Stimulated activated CD4-positive, alpha-beta T cell treated with anti-CD3 and anti-CD28 coated beads, Interleukin-2, amount 100 ng/mL, for 4 hours (primary cell): ENCODE results near the gene SPRED3.
"Not testable (repeated sequence)": the region's sequence is repeated elsewhere in the genome, so short reads cannot be mapped to it uniquely, and the experiment has no call there.

Experiments used
- DNase-seq: peaks from one replicate; pipeline ENCODE4 v3.0.0-alpha.2; 2020; ENCODE audit warnings: low read depth

SPRED3 gene

GRCh38 chr19:38391911-38392464, 3.5 kb downstream of the SPRED3 start:
- DNase-seq = no peak

GRCh38 chr19:38392707-38393308, 4.3 kb downstream of the SPRED3 start:
- no peak for DNase-seq

- DNase-seq = peak; percentile 51
Observed at GRCh38 chr19:38394488-38394887, 6.0 kb downstream of the SPRED3 start.

GRCh38 chr19:38395381-38396114, 7.1 kb downstream of the SPRED3 start:
- peak; percentile 31 for DNase-seq

- no peak for DNase-seq
Observed at GRCh38 chr19:38399081-38399480, 10.6 kb downstream of the SPRED3 start.

- no peak for DNase-seq
Observed at GRCh38 chr19:38399537-38399936, 11.0 kb downstream of the SPRED3 start.

- DNase-seq = no peak
Observed at GRCh38 chr19:38400361-38400760, 11.9 kb downstream of the SPRED3 start.

GRCh38 chr19:38401148-38401547, 12.7 kb downstream of the SPRED3 start:
- DNase-seq = no peak

- DNase-seq = no peak
Observed at GRCh38 chr19:38402623-38402966, 14.1 kb downstream of the SPRED3 start.

- peak; percentile 96 for DNase-seq
Observed at GRCh38 chr19:38402967-38403674, 14.6 kb downstream of the SPRED3 start, which contains the start of gene FAM98C. Gene FAM98C (plus strand): TSS chr19:38403093. CDS start chr19:38403154, 61 bp downstream.

- DNase-seq = no peak
Observed at GRCh38 chr19:38404858-38405257, 16.4 kb downstream of the SPRED3 start.

GRCh38 chr19:38405276-38405675, 16.8 kb downstream of the SPRED3 start:
- no peak for DNase-seq

GRCh38 chr19:38409631-38410133, 21.2 kb downstream of the SPRED3 start:
- no peak for DNase-seq

GRCh38 chr19:38410407-38410806, 21.9 kb downstream of the SPRED3 start:
- not testable (repeated sequence) for DNase-seq

GRCh38 chr19:38411041-38411712, 22.7 kb downstream of the SPRED3 start:
- no peak for DNase-seq

GRCh38 chr19:38411898-38412297, 23.4 kb downstream of the SPRED3 start:
- not testable (repeated sequence) for DNase-seq

- DNase-seq = no peak
Observed at GRCh38 chr19:38412491-38412890, 24.0 kb downstream of the SPRED3 start.

GRCh38 chr19:38412961-38413360, 24.5 kb downstream of the SPRED3 start:
- DNase-seq = no peak

- DNase-seq = no peak
Observed at GRCh38 chr19:38413416-38413815, 24.9 kb downstream of the SPRED3 start.

GRCh38 chr19:38417146-38417543, 28.6 kb downstream of the SPRED3 start:
- DNase-seq = no peak

GRCh38 chr19:38417544-38418506, 29.3 kb downstream of the SPRED3 start:
- DNase-seq = no peak
